Measurements from ENCODE around the gene ZNF318.
A peak's percentile ranks its signal among the peaks of the same experiment; 100 is the strongest.

Gene ZNF318

DNA sequence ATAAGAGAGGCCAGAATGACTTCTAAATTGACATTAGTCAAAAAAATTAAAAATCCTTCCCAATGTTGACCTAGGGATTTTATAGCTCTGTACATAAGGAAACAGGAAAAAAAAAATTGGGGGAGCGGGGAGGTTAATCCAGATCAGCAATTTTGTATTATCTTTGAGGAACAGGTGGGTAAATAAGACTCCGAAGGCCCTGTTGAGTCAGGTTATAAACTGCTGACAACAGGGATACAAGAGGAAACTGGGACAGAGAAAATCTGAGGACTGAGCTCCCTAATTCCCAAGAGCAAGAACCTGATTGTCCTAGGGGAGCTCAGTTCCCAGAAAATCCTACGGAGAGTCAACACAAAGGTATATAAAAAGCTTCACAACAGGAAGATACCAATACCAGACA is 34.0 kb downstream of the ZNF318 start:
- TF ChIP-seq, protein P1, sequence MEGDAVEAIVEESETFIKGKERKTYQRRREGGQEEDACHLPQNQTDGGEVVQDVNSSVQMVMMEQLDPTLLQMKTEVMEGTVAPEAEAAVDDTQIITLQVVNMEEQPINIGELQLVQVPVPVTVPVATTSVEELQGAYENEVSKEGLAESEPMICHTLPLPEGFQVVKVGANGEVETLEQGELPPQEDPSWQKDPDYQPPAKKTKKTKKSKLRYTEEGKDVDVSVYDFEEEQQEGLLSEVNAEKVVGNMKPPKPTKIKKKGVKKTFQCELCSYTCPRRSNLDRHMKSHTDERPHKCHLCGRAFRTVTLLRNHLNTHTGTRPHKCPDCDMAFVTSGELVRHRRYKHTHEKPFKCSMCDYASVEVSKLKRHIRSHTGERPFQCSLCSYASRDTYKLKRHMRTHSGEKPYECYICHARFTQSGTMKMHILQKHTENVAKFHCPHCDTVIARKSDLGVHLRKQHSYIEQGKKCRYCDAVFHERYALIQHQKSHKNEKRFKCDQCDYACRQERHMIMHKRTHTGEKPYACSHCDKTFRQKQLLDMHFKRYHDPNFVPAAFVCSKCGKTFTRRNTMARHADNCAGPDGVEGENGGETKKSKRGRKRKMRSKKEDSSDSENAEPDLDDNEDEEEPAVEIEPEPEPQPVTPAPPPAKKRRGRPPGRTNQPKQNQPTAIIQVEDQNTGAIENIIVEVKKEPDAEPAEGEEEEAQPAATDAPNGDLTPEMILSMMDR (IDR thresholded peaks at IDR 0.05; ENCODE audit: low read depth, low read length, missing control alignments) = no peak
- DNase-seq = no peak
- in situ Hi-C loops (cut with HindIII; ENCODE audit: low pct_ligation_motif_present, low sequenced_read_pairs) = no loop called here
- Histone ChIP-seq H3K27me3 (replicated peaks) (no peaks in the 10 kb centered on the region), H3K27ac (no peak overlapping the region), H3K36me3 (replicated peaks) (peaks cover 13% of the 10 kb centered on the region), H3K4me3 (ENCODE audit: low read depth, low read length) (no peak overlapping the region)

DNA sequence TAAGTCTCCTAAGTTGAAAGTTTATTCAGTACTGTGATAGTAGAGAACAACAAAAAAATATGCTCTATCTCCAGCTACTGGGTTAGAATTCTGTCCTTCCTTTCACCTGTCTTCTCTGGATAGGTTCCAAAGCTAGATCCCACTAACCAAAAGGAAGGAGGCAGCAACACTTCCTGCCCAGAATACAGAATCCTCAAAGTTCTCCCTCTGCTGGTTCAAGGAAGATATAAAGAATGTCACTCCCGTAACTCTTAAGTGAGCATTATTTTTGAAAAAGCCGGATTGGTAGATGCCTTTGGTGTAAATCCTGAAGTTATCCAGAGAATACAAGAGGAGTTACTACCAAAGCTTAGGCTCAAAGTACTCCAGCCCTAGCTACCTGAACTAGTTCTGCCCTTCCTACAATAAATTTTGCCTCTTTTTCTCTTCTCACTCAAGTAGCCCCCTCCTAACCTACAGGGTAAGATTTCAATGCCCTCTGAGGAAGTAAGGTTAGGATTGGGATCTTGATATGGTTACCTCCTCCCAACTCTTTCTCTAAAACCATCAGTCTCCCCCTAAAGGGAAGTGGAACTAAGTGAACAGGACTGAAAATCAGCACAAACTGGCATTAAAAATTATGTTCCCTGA is 34.9 kb downstream of the ZNF318 start:
- Histone ChIP-seq H3K27ac (no peak overlapping the region), H3K36me3 (replicated peaks) (peaks cover 7% of the 10 kb centered on the region), H3K4me3 (ENCODE audit: low read depth, low read length) (no peak overlapping the region), H3K27me3 (replicated peaks) (no peaks in the 10 kb centered on the region)
- TF ChIP-seq, protein P1 (IDR thresholded peaks at IDR 0.05; ENCODE audit: low read depth, low read length, missing control alignments) = peak; percentile 67
- peak; percentile 43 for DNase-seq
- in situ Hi-C loops (cut with HindIII; ENCODE audit: low pct_ligation_motif_present, low sequenced_read_pairs) = no loop called here

DNA sequence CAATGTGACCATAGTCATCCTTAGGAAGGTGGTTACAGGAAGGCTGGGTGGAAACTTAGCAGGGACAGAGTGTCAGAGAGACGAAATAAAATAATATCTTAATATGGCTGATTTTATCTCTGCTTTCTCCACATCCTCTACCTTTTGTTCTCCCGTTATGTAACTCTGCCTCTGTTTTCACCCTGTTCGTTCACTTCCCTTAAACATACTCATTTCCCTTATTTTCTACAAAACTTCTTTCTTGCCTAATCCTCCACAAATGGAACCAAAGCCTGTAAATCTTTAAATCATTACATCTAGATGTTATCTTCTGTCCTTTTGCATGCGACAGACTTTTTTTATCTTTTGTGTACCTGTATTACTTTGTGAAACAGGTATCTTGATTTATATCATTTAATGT is 37.6 kb downstream of the ZNF318 start:
- Histone ChIP-seq H3K27me3 (replicated peaks) (no peaks in the 10 kb centered on the region), H3K4me3 (ENCODE audit: low read depth, low read length) (no peak overlapping the region), H3K27ac (no peak overlapping the region), H3K36me3 (replicated peaks) (no peaks in the 10 kb centered on the region)
- in situ Hi-C loops (cut with HindIII; ENCODE audit: low pct_ligation_motif_present, low sequenced_read_pairs) = no loop called here
- DNase-seq = no peak
- TF ChIP-seq, protein P1 (IDR thresholded peaks at IDR 0.05; ENCODE audit: low read depth, low read length, missing control alignments) = no peak

DNA sequence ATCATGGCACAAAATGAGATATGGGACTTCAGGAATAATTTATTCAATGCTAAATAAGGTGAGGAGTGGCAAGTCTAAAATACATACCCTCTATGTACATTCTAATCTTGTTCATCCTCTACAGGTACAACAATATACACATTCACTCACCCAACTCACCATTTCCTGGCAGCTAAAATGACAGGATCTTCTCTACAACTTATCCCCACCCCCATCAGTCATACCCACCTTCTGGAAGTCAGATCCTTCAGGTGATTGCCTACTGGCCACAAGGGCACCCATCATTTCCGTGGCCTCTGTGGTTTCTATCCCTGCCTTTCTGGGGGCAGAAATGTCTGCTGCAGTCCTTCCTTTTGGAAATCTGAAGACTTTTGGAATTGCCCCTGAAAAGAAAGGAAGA is 38.0 kb downstream of the ZNF318 start:
- H3K27ac ChIP-seq = no peak overlapping the region
- in situ Hi-C loops (cut with HindIII; ENCODE audit: low pct_ligation_motif_present, low sequenced_read_pairs) = no loop called here
- H3K4me3 ChIP-seq (ENCODE audit: low read depth, low read length) = no peak overlapping the region
- TF ChIP-seq, protein P1 (IDR thresholded peaks at IDR 0.05; ENCODE audit: low read depth, low read length, missing control alignments) = no peak
- DNase-seq = no peak
- no peaks in the 10 kb centered on the region for H3K36me3 ChIP-seq (replicated peaks)
- H3K27me3 ChIP-seq (replicated peaks) = no peaks in the 10 kb centered on the region

DNA sequence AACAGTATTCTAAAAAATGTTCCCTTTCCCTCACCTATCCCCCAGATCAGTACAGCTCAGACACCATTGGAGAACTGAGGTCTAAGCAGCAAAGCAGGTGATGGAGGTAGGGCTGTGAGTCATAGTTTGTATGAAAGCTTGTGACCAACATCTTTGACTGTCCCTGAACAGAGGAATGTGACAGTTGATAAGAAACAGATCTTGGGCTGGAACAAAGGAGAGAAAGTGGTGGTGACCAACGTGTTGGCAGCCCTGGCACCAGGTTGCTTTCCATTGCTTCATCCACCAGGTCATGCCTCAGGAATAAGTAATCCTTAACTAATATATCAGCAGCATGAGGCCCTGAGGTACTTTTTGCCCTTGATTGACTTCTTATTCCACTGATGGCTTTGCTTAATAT is 40.9 kb downstream of the ZNF318 start:
- Histone ChIP-seq H3K27ac (no peak overlapping the region), H3K4me3 (ENCODE audit: low read depth, low read length) (no peak overlapping the region), H3K27me3 (replicated peaks) (no peaks in the 10 kb centered on the region), H3K36me3 (replicated peaks) (no peaks in the 10 kb centered on the region)
- no peak for DNase-seq
- in situ Hi-C loops (cut with HindIII; ENCODE audit: low pct_ligation_motif_present, low sequenced_read_pairs) = no loop called here
- TF ChIP-seq, protein P1 (IDR thresholded peaks at IDR 0.05; ENCODE audit: low read depth, low read length, missing control alignments) = no peak

DNA sequence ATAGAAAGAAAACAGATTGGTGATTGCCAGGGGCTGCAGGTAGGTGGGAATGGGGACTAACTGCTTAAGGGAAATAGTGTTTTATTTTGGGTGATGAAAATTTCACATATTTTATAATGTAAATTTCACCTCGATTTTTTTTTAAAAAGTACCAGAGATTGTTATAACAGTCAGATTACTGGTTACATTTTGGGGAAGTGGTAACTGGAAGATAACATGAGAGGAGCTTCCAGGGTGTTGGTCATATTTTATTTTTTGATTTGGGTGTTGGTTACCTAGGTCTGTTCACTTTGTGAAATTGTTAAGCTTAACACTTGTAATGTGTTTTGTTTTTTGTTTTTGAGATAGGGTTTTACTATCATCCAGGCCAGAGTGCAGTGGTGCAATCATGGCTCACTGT is 43.6 kb downstream of the ZNF318 start:
- Histone ChIP-seq H3K36me3 (replicated peaks) (no peaks in the 10 kb centered on the region), H3K27me3 (replicated peaks) (no peaks in the 10 kb centered on the region), H3K4me3 (ENCODE audit: low read depth, low read length) (no peak overlapping the region), H3K27ac (no peak overlapping the region)
- no peak for DNase-seq
- in situ Hi-C loops (cut with HindIII; ENCODE audit: low pct_ligation_motif_present, low sequenced_read_pairs) = no loop called here
- TF ChIP-seq, protein P1 (IDR thresholded peaks at IDR 0.05; ENCODE audit: low read depth, low read length, missing control alignments) = no peak

All from brain microvascular endothelial cell (primary cell).